Lung (tissue), 12 donors: ENCODE data around the gene ARSK. TPM values are rescaled to one million over a fixed set of nuclear protein-coding genes. Genes with fewer than 3 reads are reported as not detected.

Experiments used
- ATAC-seq: fragments of 200-7000 bp; cut with Tn5 transposase; one replicate; pipeline ENCODE4 v1.9.1; 2020; ENCODE audit warnings: moderate number of reproducible peaks; ENCODE audit not compliant: insufficient read depth, low FRiP score
- DNase-seq, 3 donors: peaks; one replicate each; pipeline ENCODE4 v3.0.0-alpha.2; 2013 to 2017
- H3K27ac ChIP-seq, 2 donors: one replicate each; pipeline ENCODE4 v1.5.1; 2013; ENCODE audit warnings: mild to moderate bottlenecking in 2 of 2, moderate library complexity in 2 of 2, control low read depth in 1 of 2, inconsistent platforms in 1 of 2, low read depth in 1 of 2, low read length in 1 of 2
- H3K27me3 ChIP-seq, 3 donors: one replicate each; pipeline ENCODE4 v1.5.1; 2013; ENCODE audit warnings: low read length in 2 of 3; ENCODE audit not compliant: control insufficient read depth in 3 of 3, insufficient read depth in 3 of 3
- H3K36me3 ChIP-seq, 4 donors: one replicate each; pipeline ENCODE4 v1.5.1; 2013; ENCODE audit warnings: low read length in 4 of 4, mild to moderate bottlenecking in 1 of 4, moderate library complexity in 1 of 4; ENCODE audit not compliant: control insufficient read depth in 4 of 4, insufficient read depth in 4 of 4
- H3K4me1 ChIP-seq, 5 donors: one replicate each; pipeline ENCODE4 v1.5.1; 2013; ENCODE audit warnings: low read length in 5 of 5, mild to moderate bottlenecking in 2 of 5, moderate library complexity in 1 of 5; ENCODE audit not compliant: control insufficient read depth in 5 of 5, insufficient read depth in 5 of 5
- H3K4me3 ChIP-seq: one replicate; pipeline ENCODE4 v1.5.1; 2013; ENCODE audit warnings: mild to moderate bottlenecking, control low read depth, moderate library complexity
- H3K9ac ChIP-seq, 2 donors: one replicate each; pipeline ENCODE4 v1.5.1; 2013; ENCODE audit warnings: low read length in 2 of 2, control low read depth in 1 of 2; ENCODE audit not compliant: insufficient read depth in 1 of 2
- H3K9me3 ChIP-seq, 4 donors: one replicate each; pipeline ENCODE4 v1.5.1; 2013; ENCODE audit warnings: low read length in 3 of 4, mild to moderate bottlenecking in 1 of 4, moderate library complexity in 1 of 4; ENCODE audit not compliant: control insufficient read depth in 4 of 4, insufficient read depth in 3 of 4
- CTCF ChIP-seq: IDR thresholded peaks from 2 replicates; pipeline ENCODE4 v1.5.1; 2012; ENCODE audit warnings: mild to moderate bottlenecking; ENCODE audit errors: control extremely low read depth, extremely low read depth
- WGBS, 2 donors: extraction: QIAGEN DNeasy Blood & Tissue Kit; methylation state at CpG; one replicate each; pipeline ENCODE4 v1.1.7; 2013; 5-methylcytosine and 5-hydroxymethylcytosine counted together
- polyA plus RNA-seq, 2 donors: library from polyadenylated mRNA; stranded (reverse); fragments of 200-250 nt; gene quantifications; one replicate each; pipeline ENCODE4 v1.2.1, GENCODE V29; 2013
- total RNA-seq, 2 donors: library from RNA; depleted of rRNA in 1 of 2; stranded (reverse); fragments of >200 nt in 1 of 2; gene quantifications; one replicate each; pipeline ENCODE4 v1.2.1, GENCODE V29; 2014 to 2021
- donor health status: control.
- donor health status: control.
- donor health status: Bipolar disorder and iron deficiency.
- donor health status: healthy.
- donor health status: DM: yes; HTN: yes; CAD: no.

ARSK gene
- total and polyA plus RNA-seq, 4 donors = 2.6 to 10.5 (median 4.3) TPM

GRCh38 chr5:95554331-95554646 is 612 bp upstream of the ARSK start:
- WGBS, 2 donors = 1 to 2% methylated on average over 6 of the region's 6 CpGs
- no peak for DNase-seq

GRCh38 chr5:95555553-95555952 is 652 bp downstream of the ARSK start:
- peaks cover 0 to 2% (median 0%) of the 10 kb centered on the region in 4 donors for H3K36me3 ChIP-seq
- H3K4me1 ChIP-seq = peaks cover 0 to 10% (median 6%) of the 10 kb centered on the region in 5 donors
- peak in 1 of 3 donors; percentile 25 for DNase-seq
- no peak for ATAC-seq
- WGBS, 2 donors = 0 to 1% methylated on average over 9 of the region's 9 CpGs
- no peaks in the 10 kb centered on the region for H3K9me3 ChIP-seq
- TF ChIP-seq CTCF = no peak
- H3K9ac ChIP-seq = peak overlapping the region; percentile 57 to 65
- H3K4me3 ChIP-seq = peak overlapping the region; percentile 57
- no peaks in the 10 kb centered on the region for H3K27me3 ChIP-seq
- peak overlapping the region; percentile 76 to 96 for H3K27ac ChIP-seq

More at GRCh38 chr5:95554331-95554646, 612 bp upstream of the ARSK start:
- TF ChIP-seq CTCF = no peak
- ATAC-seq = no peak
- Histone ChIP-seq H3K9ac (peak overlapping the region; percentile 85 to 95), H3K27ac (peak overlapping the region; percentile 76 to 88), H3K9me3 (no peaks in the 10 kb centered on the region), H3K4me3 (peak overlapping the region; percentile 61), H3K4me1 (peaks cover 0 to 10% (median 6%) of the 10 kb centered on the region in 5 donors), H3K27me3 (no peaks in the 10 kb centered on the region), H3K36me3 (peaks cover 0 to 3% (median 1%) of the 10 kb centered on the region in 4 donors)

- Histone ChIP-seq H3K4me1 (peaks cover 0 to 10% (median 4%) of the 10 kb centered on the region in 5 donors), H3K27me3 (no peaks in the 10 kb centered on the region), H3K9me3 (no peaks in the 10 kb centered on the region), H3K27ac (no peak overlapping the region), H3K4me3 (no peak overlapping the region), H3K9ac (no peak overlapping the region), H3K36me3 (peaks cover 0 to 2% (median 0%) of the 10 kb centered on the region in 4 donors)
- 67 to 91% methylated on average over 2 of the region's 2 CpGs for WGBS, 2 donors
- DNase-seq = no peak
- TF ChIP-seq CTCF = no peak
- ATAC-seq = no peak
Observed at GRCh38 chr5:95557841-95558240, 2.9 kb downstream of the ARSK start.

- 92 to 100% methylated on average over 1 of the region's 1 CpG for WGBS, 2 donors
Observed at GRCh38 chr5:95562282-95562681, 7.4 kb downstream of the ARSK start.

More at GRCh38 chr5:95562282-95562681, 7.4 kb downstream of the ARSK start:
- no peak for TF ChIP-seq CTCF
- Histone ChIP-seq H3K9ac (no peak overlapping the region), H3K4me1 (peaks cover 0 to 3% (median 0%) of the 10 kb centered on the region in 5 donors), H3K27ac (no peak overlapping the region), H3K36me3 (peaks cover 0 to 3% (median 1%) of the 10 kb centered on the region in 4 donors), H3K4me3 (no peak overlapping the region), H3K9me3 (no peaks in the 10 kb centered on the region), H3K27me3 (no peaks in the 10 kb centered on the region)
- DNase-seq = no peak
- ATAC-seq = no peak
